Astrocyte of the spinal cord (primary cell): ENCODE measurements around the gene ARMS2.

Experiments
- DNase-seq: peaks from one replicate; pipeline ENCODE4 v3.0.0; 2011; ENCODE audit warnings: low read depth, low spot score
- H3K4me3 ChIP-seq: 2 replicates; pipeline ENCODE4 v1.5.1; 2011; ENCODE audit warnings: low read depth, mild to moderate bottlenecking, low read length, moderate library complexity
- in situ Hi-C: cut with HindIII; loops from 2 replicates; pipeline ENCODE4 v1.10.0; 2017; ENCODE audit warnings: low sequenced_read_pairs
- TF ChIP-seq, protein P1 (sequence below): IDR thresholded peaks from 2 replicates; pipeline ENCODE4 v1.5.1; 2012; ENCODE audit warnings: low read depth, mild to moderate bottlenecking, low read length, inconsistent platforms

The ARMS2 gene

DNA sequence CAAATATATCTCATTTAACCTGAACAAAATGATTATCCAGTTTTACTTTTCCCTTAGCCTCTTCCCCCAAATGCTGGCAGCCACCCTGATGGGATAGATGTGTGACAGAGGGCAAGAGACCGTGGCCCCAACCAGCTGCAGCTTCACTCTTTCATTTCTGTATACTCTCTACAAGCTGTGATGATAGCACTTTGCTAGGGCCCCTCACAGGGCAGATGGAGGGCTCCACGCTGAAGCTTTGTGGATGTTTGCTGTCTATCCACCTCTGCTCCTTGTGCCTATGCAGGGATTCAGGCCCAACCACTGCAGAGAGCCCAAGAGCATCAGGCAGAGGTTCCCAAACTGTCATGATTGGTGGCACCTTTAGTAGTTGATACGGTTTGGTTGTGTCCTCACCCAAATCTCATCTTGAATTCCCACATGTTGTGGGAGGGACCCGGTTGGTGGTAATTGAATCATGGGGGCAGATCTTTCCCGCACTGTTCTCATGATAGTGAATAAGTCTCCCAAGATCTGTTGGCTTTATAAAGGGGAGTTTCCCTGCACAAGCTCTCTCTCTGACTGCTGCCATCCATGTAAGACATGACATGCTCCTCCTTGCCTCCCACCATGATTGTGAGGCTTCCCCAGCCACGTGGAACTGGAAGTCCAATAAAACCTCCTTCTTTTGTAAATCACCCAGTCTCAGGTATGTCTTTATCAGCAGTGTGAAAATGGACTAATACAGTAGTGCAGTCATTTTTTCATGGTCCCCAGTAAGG is 27.0 kb downstream of the ARMS2 start:
- H3K4me3 ChIP-seq, result no peak overlapping the region
- TF ChIP-seq, protein P1, sequence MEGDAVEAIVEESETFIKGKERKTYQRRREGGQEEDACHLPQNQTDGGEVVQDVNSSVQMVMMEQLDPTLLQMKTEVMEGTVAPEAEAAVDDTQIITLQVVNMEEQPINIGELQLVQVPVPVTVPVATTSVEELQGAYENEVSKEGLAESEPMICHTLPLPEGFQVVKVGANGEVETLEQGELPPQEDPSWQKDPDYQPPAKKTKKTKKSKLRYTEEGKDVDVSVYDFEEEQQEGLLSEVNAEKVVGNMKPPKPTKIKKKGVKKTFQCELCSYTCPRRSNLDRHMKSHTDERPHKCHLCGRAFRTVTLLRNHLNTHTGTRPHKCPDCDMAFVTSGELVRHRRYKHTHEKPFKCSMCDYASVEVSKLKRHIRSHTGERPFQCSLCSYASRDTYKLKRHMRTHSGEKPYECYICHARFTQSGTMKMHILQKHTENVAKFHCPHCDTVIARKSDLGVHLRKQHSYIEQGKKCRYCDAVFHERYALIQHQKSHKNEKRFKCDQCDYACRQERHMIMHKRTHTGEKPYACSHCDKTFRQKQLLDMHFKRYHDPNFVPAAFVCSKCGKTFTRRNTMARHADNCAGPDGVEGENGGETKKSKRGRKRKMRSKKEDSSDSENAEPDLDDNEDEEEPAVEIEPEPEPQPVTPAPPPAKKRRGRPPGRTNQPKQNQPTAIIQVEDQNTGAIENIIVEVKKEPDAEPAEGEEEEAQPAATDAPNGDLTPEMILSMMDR, result no peak
- in situ Hi-C loops, result no loop called here
- no peak for DNase-seq

- in situ Hi-C loops, result no loop called here
- TF ChIP-seq, protein P1, result no peak
- no peak for DNase-seq
- no peak overlapping the region for H3K4me3 ChIP-seq
Observed at GRCh38 chr10:122484276-122485060, 30.0 kb downstream of the ARMS2 start.

- DNase-seq, result no peak
- in situ Hi-C loops, result no loop called here
- H3K4me3 ChIP-seq, result no peak overlapping the region
- TF ChIP-seq, protein P1, result no peak
Observed at GRCh38 chr10:122485670-122486069, 31.2 kb downstream of the ARMS2 start.

GRCh38 chr10:122486406-122487080 is 32.1 kb downstream of the ARMS2 start:
- no peak overlapping the region for H3K4me3 ChIP-seq
- in situ Hi-C loops, result no loop called here
- DNase-seq, result no peak
- TF ChIP-seq, protein P1, result no peak

- TF ChIP-seq, protein P1, result no peak
- no peak overlapping the region for H3K4me3 ChIP-seq
- in situ Hi-C loops, result no loop called here
- peak; percentile 43 for DNase-seq
Observed at GRCh38 chr10:122487174-122487765, 32.8 kb downstream of the ARMS2 start.

- in situ Hi-C loops, result no loop called here
- peak; percentile 58 for DNase-seq
- H3K4me3 ChIP-seq, result no peak overlapping the region
- TF ChIP-seq, protein P1, result no peak
Observed at GRCh38 chr10:122490268-122490667, 35.8 kb downstream of the ARMS2 start.
